ENCODE measurements around the gene UBR4. TPM values are rescaled to one million over a fixed set of nuclear protein-coding genes. Genes with fewer than 3 reads are reported as not detected.

Gene UBR4
- total RNA-seq, 2 experiments from 2014 or later, result 117 to 125 TPM

- ChIA-PET CTCF (interaction anchor here (0.7 kb wide), 1 partner anchor 85 kb away, joined by 3 read pairs; no protein-coding TSS in a partner anchor), POLR2A (no interaction called here)
- H3K9me3 Mint-ChIP-seq (ENCODE audit: insufficient read depth), result no peaks in the 10 kb centered on the region
- H3K27me3 Mint-ChIP-seq (ENCODE audit: low read depth), result peaks cover 23% of the 10 kb centered on the region
- no peak overlapping the region for H3K4me3 Mint-ChIP-seq
- ATAC-seq (no peak), DNase-seq (no peak)
- H3K4me1 Mint-ChIP-seq (ENCODE audit: low read depth), result no peaks in the 10 kb centered on the region
- H3K36me3 Mint-ChIP-seq (ENCODE audit: low read depth), result no peaks in the 10 kb centered on the region
- no peak overlapping the region for H3K27ac Mint-ChIP-seq
Observed at GRCh38 chr1:19035377-19036040, 174.6 kb downstream of the UBR4 start.

GRCh38 chr1:19034721-19035120 is 175.3 kb downstream of the UBR4 start:
- no peaks in the 10 kb centered on the region for H3K4me1 Mint-ChIP-seq (ENCODE audit: low read depth)
- H3K36me3 Mint-ChIP-seq (ENCODE audit: low read depth), result no peaks in the 10 kb centered on the region
- H3K9me3 Mint-ChIP-seq (ENCODE audit: insufficient read depth), result no peaks in the 10 kb centered on the region
- ATAC-seq (no peak), DNase-seq (no peak)
- ChIA-PET POLR2A (no interaction called here), CTCF (no interaction called here)
- no peak overlapping the region for H3K4me3 Mint-ChIP-seq
- no peak overlapping the region for H3K27ac Mint-ChIP-seq
- H3K27me3 Mint-ChIP-seq (ENCODE audit: low read depth), result peaks cover 24% of the 10 kb centered on the region

GRCh38 chr1:19033926-19034680 is 176.0 kb downstream of the UBR4 start:
- H3K9me3 Mint-ChIP-seq (ENCODE audit: insufficient read depth), result no peaks in the 10 kb centered on the region
- H3K36me3 Mint-ChIP-seq (ENCODE audit: low read depth), result no peaks in the 10 kb centered on the region
- H3K27ac Mint-ChIP-seq, result no peak overlapping the region
- CTCF ChIA-PET, result no interaction called here
- no peak overlapping the region for H3K4me3 Mint-ChIP-seq
- H3K27me3 Mint-ChIP-seq (ENCODE audit: low read depth), result peaks cover 26% of the 10 kb centered on the region
- no peaks in the 10 kb centered on the region for H3K4me1 Mint-ChIP-seq (ENCODE audit: low read depth)
- POLR2A ChIA-PET, result no interaction called here
- no peak for ATAC-seq
- no peak for DNase-seq

GRCh38 chr1:19033515-19033839 is 176.6 kb downstream of the UBR4 start:
- no peak overlapping the region for H3K4me3 Mint-ChIP-seq

DNA sequence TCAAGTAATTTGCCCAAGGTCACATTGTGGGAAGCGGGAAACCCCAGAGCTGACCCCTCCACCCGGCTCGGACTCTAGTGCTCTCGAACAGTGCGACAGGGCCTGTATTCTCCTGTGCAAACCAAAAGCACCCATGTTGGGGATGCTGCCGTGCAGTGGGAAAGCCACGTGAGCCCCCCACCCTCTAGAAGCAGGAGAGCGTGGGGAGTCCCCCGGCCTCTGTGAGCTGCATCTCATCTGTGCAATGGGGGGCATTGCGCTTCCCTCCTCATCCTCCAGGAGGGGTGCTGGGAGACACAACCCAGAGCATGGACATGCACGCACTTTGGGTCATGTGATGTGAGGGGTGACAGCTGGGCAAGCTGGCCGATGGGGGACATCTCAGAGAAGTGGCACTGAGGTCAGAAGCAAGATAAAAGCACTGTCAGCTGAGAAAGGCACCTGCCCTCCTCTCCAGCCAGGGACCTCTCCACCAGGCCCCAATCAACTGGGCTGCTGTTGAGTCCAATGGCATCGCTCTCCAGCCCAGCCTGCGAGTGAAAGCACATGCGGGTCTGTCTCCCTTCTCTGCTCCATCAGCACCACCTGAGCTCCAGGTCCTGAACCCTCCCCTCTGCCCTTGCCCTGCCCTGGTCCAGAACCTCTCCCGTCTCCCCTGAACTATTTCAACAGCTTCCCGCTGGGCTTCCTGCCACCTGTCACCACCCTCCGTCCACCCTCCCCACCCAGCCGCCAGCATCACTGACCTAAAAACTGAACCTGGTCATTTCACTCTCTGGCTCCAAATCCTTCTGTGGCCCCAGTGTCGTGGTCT is 177.2 kb downstream of the UBR4 start:
- ChIA-PET CTCF (no interaction called here), POLR2A (no interaction called here)
- no peaks in the 10 kb centered on the region for H3K9me3 Mint-ChIP-seq (ENCODE audit: insufficient read depth)
- no peak for ATAC-seq
- H3K4me3 Mint-ChIP-seq, result no peak overlapping the region
- no peak for DNase-seq
- no peak overlapping the region for H3K27ac Mint-ChIP-seq
- no peaks in the 10 kb centered on the region for H3K4me1 Mint-ChIP-seq (ENCODE audit: low read depth)
- peaks cover 27% of the 10 kb centered on the region for H3K27me3 Mint-ChIP-seq (ENCODE audit: low read depth)
- no peaks in the 10 kb centered on the region for H3K36me3 Mint-ChIP-seq (ENCODE audit: low read depth)

More at GRCh38 chr1:19033515-19033839, 176.6 kb downstream of the UBR4 start:
- ChIA-PET CTCF (no interaction called here), POLR2A (no interaction called here)
- H3K36me3 Mint-ChIP-seq (ENCODE audit: low read depth), result no peaks in the 10 kb centered on the region
- peaks cover 27% of the 10 kb centered on the region for H3K27me3 Mint-ChIP-seq (ENCODE audit: low read depth)
- H3K27ac Mint-ChIP-seq, result no peak overlapping the region
- no peaks in the 10 kb centered on the region for H3K9me3 Mint-ChIP-seq (ENCODE audit: insufficient read depth)
- ATAC-seq, result no peak
- no peak for DNase-seq
- H3K4me1 Mint-ChIP-seq (ENCODE audit: low read depth), result no peaks in the 10 kb centered on the region

GRCh38 chr1:19032413-19032695 is 177.7 kb downstream of the UBR4 start:
- ChIA-PET CTCF (no interaction called here), POLR2A (no interaction called here)
- H3K36me3 Mint-ChIP-seq (ENCODE audit: low read depth), result no peaks in the 10 kb centered on the region
- no peak for DNase-seq
- H3K27me3 Mint-ChIP-seq (ENCODE audit: low read depth), result peaks cover 25% of the 10 kb centered on the region
- no peak overlapping the region for H3K4me3 Mint-ChIP-seq
- H3K27ac Mint-ChIP-seq, result no peak overlapping the region
- H3K9me3 Mint-ChIP-seq (ENCODE audit: insufficient read depth), result no peaks in the 10 kb centered on the region
- H3K4me1 Mint-ChIP-seq (ENCODE audit: low read depth), result no peaks in the 10 kb centered on the region
- ATAC-seq, result no peak

DNA sequence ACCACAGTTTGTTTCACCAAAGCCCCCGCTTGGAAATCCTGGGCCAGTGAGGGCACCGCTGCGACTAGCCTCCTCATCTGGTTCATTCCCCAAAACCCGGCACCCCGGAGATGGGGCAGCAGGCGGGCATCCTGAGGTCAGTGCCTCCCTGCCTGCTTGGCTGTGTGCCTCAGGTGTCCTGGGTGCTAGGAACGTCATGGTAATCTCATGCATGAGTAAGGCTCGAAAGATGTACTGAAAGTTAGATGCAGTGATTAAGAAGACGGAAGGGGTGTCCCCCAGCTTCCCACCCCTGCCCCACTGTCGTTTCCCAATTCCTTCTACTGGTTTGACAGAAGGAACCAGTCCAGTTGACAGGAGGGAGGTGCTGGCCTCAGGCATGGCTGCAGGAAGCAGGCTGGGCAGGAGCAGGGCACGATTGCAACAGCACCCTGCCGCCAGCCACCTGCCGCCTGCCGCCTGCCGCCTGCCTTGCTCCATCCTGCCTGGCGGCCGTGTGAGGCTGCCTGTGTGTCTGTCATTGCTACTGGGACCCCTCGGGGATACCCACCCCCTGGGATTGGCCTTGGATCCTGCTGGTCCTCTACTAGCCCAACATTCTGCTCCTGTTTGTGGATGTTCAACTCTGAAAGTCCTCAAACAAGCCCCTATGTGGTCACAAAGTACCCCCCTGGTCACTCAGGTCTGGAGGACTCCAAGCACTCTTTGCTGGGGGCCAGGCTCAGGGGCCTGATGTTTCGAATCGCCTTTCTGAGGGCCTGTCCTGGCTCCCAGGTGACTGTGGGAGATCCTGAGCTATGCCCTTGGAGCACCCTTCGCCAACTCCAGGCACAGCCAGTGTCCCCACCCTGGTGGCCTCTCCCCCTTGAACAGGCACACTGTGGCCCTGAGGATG is 180.6 kb downstream of the UBR4 start:
- POLR2A ChIA-PET, result no interaction called here
- DNase-seq (no peak), ATAC-seq (no peak)
- Mint-ChIP-seq H3K27me3 (ENCODE audit: low read depth) (peaks cover 26% of the 10 kb centered on the region), H3K36me3 (ENCODE audit: low read depth) (no peaks in the 10 kb centered on the region), H3K27ac (no peak overlapping the region), H3K4me3 (no peak overlapping the region), H3K9me3 (ENCODE audit: insufficient read depth) (no peaks in the 10 kb centered on the region), H3K4me1 (ENCODE audit: low read depth) (no peaks in the 10 kb centered on the region)
- CTCF ChIA-PET, result no interaction called here

GRCh38 chr1:19028546-19029129 is 181.4 kb downstream of the UBR4 start:
- POLR2A ChIA-PET, result no interaction called here
- DNase-seq (no peak), ATAC-seq (no peak)
- Mint-ChIP-seq H3K4me3 (no peak overlapping the region), H3K27me3 (ENCODE audit: low read depth) (peaks cover 28% of the 10 kb centered on the region), H3K27ac (no peak overlapping the region), H3K9me3 (ENCODE audit: insufficient read depth) (no peaks in the 10 kb centered on the region), H3K4me1 (ENCODE audit: low read depth) (no peaks in the 10 kb centered on the region), H3K36me3 (ENCODE audit: low read depth) (no peaks in the 10 kb centered on the region)
- CTCF ChIA-PET, result no interaction called here

GRCh38 chr1:19028110-19028509 is 182.0 kb downstream of the UBR4 start:
- Mint-ChIP-seq H3K4me3 (no peak overlapping the region), H3K36me3 (ENCODE audit: low read depth) (no peaks in the 10 kb centered on the region), H3K4me1 (ENCODE audit: low read depth) (no peaks in the 10 kb centered on the region), H3K9me3 (ENCODE audit: insufficient read depth) (no peaks in the 10 kb centered on the region), H3K27ac (no peak overlapping the region), H3K27me3 (ENCODE audit: low read depth) (peaks cover 29% of the 10 kb centered on the region)
- ChIA-PET POLR2A (no interaction called here), CTCF (interaction anchor here (0.5 kb wide), 1 partner anchor 111 kb away, joined by 3 read pairs; no protein-coding TSS in a partner anchor)
- ATAC-seq, result no peak
- no peak for DNase-seq

All from activated CD8-positive, alpha-beta T cell treated with anti-CD3 and anti-CD28 coated beads, Interleukin-2, amount 10 ng/mL, durations not matched to agents 7 days and 5 days (primary cell).